NCI-H1092 (cell line): Measurements from ENCODE around the gene TASP1.
"Not testable (repeated sequence)": the region's sequence is repeated elsewhere in the genome, so short reads cannot be mapped to it uniquely, and the experiment has no call there.

Source experiments
- DNase-seq: peaks from one replicate; lab custom pipeline; 2025; lab: John Stamatoyannopoulos, UW

The TASP1 gene

DNA sequence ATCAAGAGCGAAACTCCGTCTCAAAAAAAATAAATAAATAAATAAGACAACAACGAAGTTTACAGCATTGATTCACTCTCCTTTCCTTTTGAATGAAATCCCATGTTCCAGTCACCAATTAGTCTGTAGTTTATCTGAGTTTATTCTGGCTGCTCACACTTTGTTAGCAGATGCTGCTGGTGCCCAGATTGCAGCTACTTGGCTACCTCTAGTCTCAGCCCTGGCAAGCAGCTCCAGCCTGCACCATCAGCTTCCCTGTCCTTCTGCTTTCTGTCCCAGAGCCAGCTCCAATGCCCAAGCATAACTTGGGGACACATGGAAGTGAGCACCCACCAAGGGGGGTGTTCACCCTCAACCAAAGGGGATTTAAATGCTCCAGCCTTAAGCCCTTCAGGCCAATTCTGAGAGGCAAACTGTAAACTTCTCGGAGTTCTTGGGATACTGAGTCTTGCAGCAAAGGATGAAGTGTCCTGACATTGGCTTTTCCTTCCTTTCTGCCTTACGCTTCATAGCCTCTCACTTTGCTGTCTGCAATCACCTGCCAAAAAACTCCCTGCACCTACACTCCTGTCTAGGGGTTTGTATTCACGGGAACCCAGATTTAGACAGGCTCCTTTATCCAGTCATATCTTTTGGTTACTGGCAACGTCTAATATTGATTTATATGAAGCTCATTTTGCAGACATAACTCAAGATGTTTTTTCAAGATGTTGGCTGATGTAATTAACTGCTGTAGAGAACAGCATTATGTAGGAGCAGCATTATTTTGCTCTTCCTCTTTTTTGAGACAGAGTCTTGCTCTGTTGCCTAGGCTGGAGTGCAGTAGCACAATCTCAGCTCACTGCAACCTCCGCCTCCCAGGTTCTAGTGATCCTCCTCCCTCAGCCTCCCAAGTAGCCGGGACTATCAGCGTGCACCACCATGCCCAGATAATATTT lies 9.8 kb upstream of the TASP1 start:
- DNase-seq: no peak

DNA sequence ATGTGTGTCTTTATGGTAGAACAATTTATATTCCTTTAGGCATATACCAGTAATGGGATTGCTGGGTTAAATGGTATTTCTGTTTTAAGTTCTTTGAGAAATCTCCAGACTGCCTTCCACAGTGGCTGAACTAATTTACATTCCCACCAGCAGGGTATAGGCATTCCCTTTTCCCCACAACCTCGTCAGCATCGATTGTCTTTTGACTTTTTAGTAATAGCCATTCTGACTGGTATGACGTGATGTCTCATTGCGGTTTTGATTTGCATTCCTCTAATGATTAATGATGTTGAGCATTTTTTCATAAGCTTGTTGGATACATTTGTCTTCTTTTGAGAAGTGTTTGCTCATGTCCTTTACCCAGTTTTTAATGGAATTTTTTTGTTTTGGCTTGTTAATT lies 5.3 kb upstream of the TASP1 start:
- DNase-seq: no peak

DNA sequence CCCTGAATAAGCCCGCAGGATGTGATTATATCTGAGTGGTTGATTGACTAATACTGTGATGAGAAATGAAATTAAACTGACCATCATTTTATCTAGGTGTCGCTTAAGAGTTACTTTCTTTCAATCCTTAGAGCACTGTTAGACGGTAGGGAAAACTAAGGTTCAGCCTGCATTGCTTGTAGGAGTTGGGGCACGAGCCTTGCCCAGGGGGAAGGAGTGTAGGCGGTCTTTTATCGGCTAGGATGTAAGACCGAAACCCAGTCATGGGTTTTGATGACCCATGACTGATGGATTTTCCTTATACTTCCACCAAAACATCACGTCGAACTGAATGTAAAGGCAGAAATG lies 392 bp upstream of the TASP1 start:
- DNase-seq: no peak

DNA sequence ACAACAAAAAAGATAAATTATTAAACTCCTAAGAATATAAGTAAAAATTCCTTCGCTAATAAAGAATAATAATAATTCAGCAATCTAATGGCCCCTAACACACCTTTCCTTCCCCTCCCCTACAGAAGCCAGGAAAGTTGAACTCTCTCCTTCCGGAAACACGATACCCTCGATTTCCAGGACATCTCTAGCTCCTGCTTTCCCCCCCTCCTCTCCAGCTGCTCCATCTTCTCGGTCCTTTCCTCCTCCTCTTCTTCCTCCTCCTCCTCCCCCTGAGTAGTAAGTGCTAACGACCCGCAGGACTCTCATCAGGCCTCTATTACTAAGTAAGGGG lies 603 bp downstream of the TASP1 start:
- no peak for DNase-seq

DNA sequence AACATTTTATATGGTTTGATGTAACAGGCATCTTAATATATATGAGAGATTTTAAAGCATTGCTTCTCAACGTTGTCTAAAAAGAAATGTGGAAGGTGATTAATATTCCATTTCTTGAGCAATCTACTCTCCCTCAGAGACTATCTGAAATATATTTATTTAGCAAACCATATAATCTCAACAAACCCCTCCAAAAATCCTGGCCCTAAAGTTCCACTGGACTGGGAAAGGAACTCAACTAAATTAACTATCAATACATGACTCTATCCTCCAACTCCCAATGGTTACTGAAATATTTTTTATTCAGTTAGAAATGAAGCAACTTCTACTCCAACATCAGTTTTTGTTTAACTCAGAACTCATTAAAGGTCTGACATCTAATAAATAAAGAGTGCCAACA lies 6.3 kb downstream of the TASP1 start:
- no peak for DNase-seq

DNA sequence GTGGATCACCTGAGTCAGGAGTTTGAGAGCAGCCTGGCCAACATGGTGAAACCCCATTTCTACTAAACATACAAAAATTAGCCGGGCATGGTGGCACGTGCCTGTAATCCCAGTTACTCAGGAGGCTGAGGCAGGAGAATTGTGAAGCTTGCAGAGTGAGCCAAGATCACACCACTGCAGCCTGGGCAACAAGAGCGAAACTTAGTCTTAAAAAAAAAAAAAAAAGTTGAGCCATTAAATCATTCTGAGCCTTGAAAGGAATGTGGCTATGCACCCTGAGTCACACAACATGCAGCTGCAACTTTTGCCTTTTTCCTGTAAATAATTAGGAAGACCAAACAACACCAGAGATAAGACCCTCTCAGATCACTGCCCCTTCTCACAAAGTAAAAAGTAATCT lies 11.2 kb downstream of the TASP1 start:
- not testable (repeated sequence) for DNase-seq

DNA sequence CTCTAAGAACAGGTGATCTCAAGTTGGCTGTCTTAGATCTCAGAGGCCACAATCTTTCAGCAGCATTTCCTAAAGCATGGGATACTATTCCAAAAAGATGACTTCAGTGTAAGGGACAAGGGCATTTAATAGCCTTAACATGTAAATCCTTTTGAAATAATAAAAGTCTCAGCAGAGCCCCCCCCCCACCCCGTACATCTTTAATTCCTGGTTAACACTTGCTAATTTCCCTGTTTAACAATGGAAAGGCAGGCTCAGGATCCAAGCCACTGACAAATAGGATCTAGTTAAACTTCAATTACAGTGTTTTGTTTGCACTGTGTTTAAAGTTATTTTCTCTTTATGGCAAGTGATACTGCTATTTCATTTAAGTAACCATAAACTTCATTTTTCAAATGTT lies 12.0 kb downstream of the TASP1 start:
- DNase-seq: no peak

DNA sequence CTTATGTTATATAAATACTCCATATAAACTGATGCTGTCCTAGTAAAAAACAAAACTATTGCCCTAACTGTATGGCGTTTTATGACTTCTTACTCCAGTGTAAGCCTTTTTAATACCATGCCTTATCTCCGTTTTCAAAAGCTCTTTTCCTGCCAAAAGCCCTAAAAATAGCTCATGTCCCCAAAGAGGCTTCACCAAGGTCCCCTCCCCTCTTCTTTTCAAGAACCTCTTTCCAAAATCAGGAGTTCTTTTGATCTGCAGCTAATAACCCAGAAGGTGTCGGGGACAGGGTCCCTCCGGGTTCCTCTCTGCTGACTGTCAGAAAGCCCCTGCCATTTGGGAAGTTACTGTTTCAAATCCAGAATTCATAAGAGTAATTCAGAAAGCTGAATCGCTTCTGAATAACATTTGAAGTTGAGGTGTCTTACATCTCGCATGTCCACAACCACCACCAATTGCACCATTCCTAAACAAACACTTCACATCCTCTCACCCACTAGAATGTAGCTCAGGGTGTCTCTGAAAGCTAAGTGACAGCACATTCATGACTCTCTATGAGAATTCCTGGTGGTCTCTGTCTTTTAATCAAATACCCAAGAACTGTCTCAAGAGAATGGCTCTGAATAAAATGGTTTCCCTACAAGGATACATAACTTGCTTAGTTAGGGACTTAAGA lies 13.3 kb downstream of the TASP1 start:
- DNase-seq: no peak

DNA sequence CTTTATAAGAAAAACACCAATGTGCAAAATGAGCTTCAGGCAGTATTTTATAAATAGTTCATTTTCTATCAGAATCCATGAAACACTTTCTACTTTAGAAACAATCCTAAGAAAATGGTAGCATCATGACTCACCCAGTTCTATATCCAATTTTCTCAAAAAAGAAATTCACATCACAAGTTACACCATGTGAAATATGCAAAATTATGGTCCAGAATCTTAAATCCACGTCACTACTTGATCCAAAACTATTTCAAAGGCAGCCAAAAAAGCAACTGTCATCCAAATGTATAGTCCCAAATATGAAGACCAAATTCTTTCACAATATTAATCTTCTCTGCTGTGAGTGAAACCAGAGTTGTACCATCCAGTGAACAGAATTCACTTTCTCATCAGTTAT lies 19.3 kb downstream of the TASP1 start:
- DNase-seq: not testable (repeated sequence)

DNA sequence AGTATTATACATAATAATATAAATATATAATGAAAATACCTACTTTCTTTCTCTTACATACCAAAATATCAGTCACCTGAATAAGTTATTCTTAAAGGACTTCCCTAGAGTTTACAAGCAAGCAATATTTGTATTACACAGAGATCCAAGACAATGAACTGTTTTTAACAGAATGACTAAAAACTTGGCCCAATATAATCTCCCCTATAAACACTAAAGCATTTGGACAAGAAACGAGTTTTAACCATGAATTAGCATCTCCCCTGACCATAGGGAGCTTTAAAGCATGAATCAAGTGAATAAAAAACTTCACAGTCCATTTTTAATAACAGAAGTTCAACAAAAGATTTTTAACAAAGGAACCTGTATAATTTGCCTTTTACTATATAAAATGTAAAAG lies 20.3 kb downstream of the TASP1 start:
- not testable (repeated sequence) for DNase-seq

DNA sequence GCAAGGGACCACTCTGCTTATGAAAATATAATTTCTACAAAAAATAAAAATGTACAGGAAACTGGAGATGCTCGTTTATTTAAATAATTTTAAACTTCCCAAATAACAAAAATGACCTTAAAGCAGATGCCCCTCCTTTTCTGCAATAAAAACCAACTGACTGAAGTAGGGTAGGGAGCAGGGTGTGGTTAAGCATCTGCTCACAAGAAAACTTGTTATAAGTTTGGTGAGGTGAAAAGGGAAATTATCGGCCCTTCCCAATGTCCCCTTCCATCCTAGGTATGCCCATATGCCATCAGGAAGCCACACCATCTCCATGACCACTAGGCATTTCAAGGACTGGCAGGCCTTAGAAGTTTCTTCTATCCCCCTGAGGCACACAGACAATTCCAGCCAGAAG lies 21.1 kb downstream of the TASP1 start:
- not testable (repeated sequence) for DNase-seq

DNA sequence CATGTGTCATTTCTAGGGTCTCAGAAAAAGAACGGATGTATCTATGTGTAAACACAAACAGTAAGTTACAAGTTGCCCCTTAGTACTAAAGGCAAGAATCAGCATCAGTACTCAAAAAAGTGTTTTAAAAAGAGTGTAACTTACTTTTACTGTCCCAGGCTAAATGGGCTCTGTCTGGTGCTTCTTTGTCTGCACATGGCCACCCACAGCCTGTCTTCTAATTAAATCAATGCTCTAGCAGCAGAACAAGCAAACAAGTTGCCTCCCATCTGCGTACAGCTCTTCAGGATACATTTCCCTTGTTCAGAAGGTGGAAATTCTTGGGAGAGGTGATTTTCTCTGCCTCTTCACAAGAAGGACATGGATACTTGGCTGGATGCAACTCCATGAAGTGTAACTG lies 22.0 kb downstream of the TASP1 start:
- not testable (repeated sequence) for DNase-seq

DNA sequence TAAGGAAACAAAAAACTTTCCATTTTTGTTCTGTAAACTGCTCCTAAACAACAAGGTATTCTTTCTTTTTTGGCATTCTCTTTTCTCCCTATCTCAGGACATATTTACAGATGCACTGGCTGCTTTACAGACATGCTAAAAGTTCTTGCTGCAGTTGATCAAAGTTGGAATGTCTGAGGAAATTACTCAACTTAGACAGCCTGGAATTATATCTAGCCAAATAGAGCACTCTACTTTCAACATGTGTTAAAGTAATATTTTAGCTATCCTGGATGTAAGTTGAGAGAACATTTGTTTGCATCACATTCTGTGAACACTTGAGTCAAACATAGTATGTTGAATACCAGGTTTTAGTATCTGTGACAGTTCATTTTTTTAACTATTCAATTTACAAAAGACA lies 24.8 kb downstream of the TASP1 start:
- no peak for DNase-seq

DNA sequence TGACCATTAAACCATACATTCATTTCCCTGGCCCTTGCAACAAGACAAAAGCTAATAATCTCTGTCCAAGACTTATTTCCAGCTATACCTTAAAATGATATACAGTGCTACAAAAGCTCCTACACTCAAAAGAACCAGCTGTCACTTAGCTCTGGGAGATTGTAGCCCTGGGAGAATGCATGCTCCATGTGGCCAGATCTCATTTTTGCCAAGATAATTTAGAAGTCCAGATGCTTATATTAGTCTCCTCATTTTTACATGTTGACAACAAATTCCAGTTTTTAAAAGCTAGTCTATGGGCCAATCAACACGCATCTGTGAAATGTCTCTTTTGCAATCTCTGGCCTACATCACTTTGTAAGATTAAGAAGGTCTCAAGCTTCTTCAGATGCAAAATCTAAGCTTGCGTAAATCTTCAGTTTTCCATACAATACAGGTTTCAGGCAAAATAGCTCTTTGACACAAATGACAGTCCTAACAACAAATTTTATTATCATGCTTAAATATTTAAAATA lies 27.1 kb downstream of the TASP1 start:
- DNase-seq: no peak

DNA sequence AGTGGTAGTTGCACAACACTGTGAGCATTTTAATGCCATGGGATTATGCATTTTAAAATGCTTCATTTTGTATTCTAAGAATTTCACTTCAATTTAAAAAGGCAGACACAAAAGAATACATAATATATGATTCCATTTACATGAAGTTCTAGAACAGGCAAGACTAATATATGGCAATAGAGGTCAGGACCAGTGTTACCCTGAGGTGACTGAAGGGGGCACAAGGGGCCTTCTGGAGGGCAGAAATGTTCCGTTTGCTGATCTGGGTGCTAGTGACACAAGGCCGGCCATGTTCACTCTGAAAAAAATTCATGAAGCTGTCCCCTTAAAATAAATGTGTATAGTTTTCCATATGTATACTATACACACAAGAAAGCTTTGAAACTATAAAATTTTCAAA lies 28.5 kb downstream of the TASP1 start:
- no peak for DNase-seq

DNA sequence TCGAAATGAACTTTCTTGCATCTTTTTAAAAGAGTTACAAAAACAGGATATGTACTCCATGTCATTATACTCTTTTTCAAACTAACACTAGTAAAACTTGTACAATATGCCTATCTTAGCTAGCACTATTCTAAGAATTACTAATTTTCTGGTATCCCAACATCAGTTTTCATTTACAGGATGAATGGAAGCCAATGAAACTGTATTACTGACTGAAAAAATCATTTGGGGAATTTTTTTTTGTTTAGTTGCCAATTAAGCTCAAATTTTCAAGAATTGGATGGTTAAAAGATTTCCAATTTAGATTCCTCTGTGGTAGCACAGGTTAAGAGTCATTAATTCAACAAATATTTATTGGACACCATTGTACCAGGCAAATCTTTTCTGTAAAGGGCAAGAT lies 30.7 kb downstream of the TASP1 start:
- DNase-seq: no peak

DNA sequence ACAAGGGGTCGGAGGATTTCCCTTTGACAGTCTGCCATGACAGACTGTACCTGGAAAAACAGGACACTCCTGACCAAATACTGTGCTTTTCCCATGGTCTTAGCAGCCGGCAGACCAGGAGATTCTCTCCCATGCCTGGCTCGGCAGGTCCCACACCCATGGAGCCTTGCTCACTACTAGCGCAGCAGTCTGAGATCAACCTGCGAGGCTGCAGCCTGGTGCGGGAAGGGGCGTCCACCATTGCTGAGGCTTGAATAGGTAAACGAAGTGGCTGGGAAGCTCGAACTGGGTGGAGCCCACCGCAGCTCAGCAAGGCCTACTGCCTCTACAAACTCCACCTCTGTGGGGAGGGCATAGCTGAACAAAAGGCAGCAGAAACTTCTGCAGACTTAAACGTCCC lies 45.3 kb downstream of the TASP1 start:
- DNase-seq: not testable (repeated sequence)

DNA sequence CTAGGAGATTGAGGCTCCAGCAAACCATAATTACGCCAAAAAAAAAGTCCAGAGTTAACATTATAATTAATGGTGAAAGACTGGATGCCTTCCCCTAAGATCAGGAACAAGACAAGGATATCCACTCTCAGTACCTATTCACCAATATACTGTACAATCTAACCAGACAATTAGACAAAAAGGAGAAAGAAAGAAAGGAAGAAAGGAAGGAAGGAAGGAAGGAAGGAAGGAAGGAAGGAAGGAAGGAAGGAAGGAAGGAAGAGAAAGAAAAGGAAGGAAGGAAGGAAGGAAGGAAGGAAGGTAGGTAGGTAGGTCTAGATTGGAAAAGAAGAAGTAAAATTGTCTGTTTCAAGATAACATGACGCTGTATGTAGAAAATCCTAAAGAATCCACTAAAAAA lies 50.7 kb downstream of the TASP1 start:
- no peak for DNase-seq

DNA sequence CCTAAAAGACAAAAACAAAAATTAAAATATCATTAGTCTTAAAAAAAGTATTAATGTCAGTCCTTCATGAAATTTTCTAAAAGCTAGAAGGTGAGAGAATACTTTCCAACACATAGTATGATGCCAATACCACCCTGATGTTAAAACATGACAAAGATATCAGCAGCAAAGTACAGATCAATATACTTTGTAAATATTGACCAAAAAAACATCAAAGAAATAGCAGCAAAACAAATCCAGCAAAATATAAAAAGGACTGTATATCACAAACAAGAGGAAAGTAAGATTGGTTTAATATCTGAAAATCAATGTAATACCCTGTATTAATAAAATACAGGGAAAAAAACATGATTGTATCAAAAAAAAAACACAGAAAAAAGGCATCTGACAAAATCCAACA lies 51.4 kb downstream of the TASP1 start:
- DNase-seq: no peak

DNA sequence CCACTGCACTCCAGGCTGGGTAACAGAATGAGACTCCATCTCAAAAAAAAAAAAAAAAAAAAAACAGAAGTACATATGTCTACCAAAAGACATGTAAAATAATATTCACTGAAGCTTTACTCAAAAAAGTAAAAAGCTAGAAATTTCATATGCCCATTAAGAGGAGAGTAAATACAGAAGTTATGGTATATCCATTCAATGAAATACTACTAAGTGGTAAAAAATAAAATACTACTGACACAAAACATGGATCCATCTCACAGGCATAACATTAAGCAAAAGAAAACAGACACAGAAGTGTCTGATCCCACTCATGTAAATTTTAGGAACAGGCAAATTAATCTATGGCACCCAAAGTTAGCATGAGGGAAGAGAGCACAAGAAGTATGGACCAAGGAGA lies 52.6 kb downstream of the TASP1 start:
- DNase-seq: no peak

DNA sequence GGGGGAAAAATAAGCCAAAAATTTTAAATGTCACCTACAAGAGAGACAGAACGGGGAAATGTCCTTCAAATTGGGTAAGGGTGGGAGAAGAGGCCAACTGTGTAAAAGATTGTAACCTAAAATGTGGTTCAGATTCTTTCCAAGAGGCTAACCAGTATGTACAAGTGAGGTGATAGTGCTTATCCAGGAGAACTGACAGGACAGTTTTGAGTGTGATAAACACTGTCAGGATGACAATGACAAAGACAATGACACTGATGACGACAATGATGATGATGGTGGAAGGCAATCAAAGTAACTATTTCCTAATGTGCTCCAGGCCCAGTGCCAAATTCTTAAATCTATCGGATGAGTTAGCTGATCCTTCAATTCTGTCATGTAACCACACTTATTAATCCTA lies 57.3 kb downstream of the TASP1 start:
- no peak for DNase-seq

DNA sequence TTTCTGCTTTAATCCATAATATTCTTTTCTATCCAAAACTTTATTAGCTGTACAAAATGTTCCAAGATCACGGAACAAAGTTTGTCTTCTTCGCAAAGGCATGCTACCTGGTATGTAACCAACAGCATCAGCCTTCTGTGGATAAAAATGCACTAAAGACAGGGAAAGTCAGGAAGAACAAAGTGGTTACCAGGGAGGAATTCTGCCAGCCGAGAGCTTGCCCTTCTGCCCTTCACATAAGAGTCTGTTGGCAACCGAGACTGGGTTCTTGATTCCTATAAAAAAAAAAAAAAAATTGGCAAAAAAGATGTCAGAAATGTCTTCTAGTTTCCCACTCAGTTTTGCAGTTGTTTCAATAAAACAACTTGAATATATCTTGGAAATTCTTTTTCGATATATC lies 58.0 kb downstream of the TASP1 start:
- DNase-seq: no peak

DNA sequence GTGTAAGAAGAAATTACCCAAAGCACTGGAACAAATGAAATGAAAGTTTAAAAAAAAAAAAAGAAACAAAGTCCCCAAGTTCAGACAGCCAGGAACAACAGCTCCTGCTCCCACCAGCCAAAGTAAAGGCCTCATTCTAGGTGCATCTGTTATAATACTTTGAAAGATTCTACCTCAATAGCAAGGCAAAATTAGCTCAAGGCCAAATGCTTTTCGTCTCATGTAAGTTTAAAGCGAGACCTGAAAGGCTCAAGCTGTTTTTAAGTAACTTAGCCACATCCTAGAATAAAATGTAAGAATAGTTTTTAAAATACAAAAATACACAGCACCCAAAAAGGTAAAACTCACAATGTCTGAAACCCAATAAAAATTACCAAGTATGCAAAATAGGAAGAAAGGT lies 64.7 kb downstream of the TASP1 start:
- no peak for DNase-seq

DNA sequence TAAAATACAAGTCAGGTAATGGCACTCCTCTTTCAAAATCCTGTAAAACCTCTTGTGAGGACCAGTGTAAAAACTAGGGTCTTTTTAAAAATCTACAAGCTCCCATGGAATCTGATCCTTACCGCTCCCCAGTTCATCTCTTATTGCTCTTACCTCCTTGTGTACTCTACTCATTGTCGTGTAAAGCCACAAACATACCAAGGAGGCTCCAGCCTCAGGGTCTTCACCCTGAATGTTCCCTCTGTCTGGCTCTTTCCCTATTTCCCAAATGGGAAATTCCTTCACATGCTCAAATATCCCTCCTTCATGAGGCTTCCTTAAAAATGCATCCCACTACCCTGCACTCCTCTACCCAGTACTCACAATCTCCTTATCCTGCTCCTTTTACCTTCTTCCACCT lies 67.1 kb downstream of the TASP1 start:
- no peak for DNase-seq
